K562 (cell line): ENCODE data around the gene MSL2. TPM values are rescaled to one million over a fixed set of nuclear protein-coding genes. Genes with fewer than 3 reads are reported as not detected.
"Not testable (repeated sequence)": the region's sequence is repeated elsewhere in the genome, so short reads cannot be mapped to it uniquely, and the experiment has no call there.

Experiments used
- ATAC-seq: fragments of 200-7000 bp; cut with Tn5 transposase; 3 replicates; pipeline ENCODE4 v1.9.1; 2020; ENCODE audit warnings: moderate library complexity
- BruUV-seq: library from RNA; stranded (reverse); fragments of 400-500 nt; replicated peaks from 2 replicates; lab custom pipeline; 2021; lab: Mats Ljungman, UMichigan
- CTCF ChIA-PET: fragments of 300-600 bp; formaldehyde crosslinking; extraction: SDS; loops from one replicate; lab custom pipeline; 2021; ENCODE audit warnings: low intra/inter-chr PET ratio; lab: Yijun Ruan, JAX
- POLR2A ChIA-PET: fragments of 300-600, 350-650 bp; sonication (Branson Sonifier 250); formaldehyde crosslinking; extraction: SDS; loops from one replicate; lab custom pipeline; 2021; ENCODE audit warnings: antibody characterized with exemption, inconsistent platforms; lab: Yijun Ruan, JAX
- DNase-seq, 4 experiments: peaks; one replicate each; pipeline versions ENCODE4 v3.0.0 to v3.0.0-alpha.2; 2011 to 2018; ENCODE audit warnings: low spot score in 3 of 4, mixed read lengths in 3 of 4; ENCODE audit errors: extremely low read depth in 1 of 4
- FAIRE-seq: peaks from 2 replicates; lab custom pipeline; 2011; peaks lifted over from hg19 to GRCh38; lab: Jason Lieb, UNC
- H2AFZ ChIP-seq: 2 replicates; pipeline ENCODE4 v1.6.0; 2011; ENCODE audit warnings: low read depth, low read length, control low read depth, inconsistent platforms
- H3K27ac ChIP-seq: fragments of 200-600 bp; 3 replicates; pipeline ENCODE4 v1.8.0; 2011; ENCODE audit warnings: low read depth, mild to moderate bottlenecking, control low read depth, inconsistent platforms, low read length, moderate library complexity, mixed read lengths; ENCODE audit errors: extremely low read depth
- H3K27me3 ChIP-seq, 2 experiments: fragments of 300-600 bp in 1 of 2; 2 replicates in 1 of 2; 3 replicates in 1 of 2; pipeline versions ENCODE4 v1.6.0 to v1.8.0; 2011; ENCODE audit warnings: inconsistent platforms in 2 of 2, low read length in 2 of 2, mild to moderate bottlenecking in 1 of 2, mixed read lengths in 1 of 2, moderate library complexity in 1 of 2; ENCODE audit not compliant: control insufficient read depth in 2 of 2, insufficient read depth in 2 of 2
- H3K36me3 ChIP-seq: fragments of 300-600 bp; 3 replicates; pipeline ENCODE4 v1.8.0; 2011; ENCODE audit warnings: mild to moderate bottlenecking, low read length, inconsistent platforms; ENCODE audit not compliant: control insufficient read depth, insufficient read depth
- H3K4me1 ChIP-seq, 2 experiments: fragments of 200-600 bp in 1 of 2; replicated peaks in 1 of 2; 2 replicates in 1 of 2; 3 replicates in 1 of 2; pipeline versions ENCODE4 v1.5.1 to v1.8.0; 2011; ENCODE audit warnings: inconsistent platforms in 2 of 2, low read length in 2 of 2, mild to moderate bottlenecking in 1 of 2, mixed read lengths in 1 of 2, moderate library complexity in 1 of 2; ENCODE audit not compliant: control insufficient read depth in 2 of 2, insufficient read depth in 2 of 2
- H3K4me2 ChIP-seq: 2 replicates; pipeline ENCODE4 v1.6.1; 2011; ENCODE audit warnings: low read length, control low read depth, inconsistent platforms, mixed read lengths; ENCODE audit not compliant: insufficient read depth
- H3K4me3 ChIP-seq: fragments of 200-600 bp; sonication (generic), shearing (Covaris generic); 2 replicates; pipeline ENCODE4 v1.5.1; 2016; ENCODE audit warnings: control low read depth, inconsistent platforms
- H3K79me2 ChIP-seq: fragments of 200-600 bp; 3 replicates; pipeline ENCODE4 v1.8.0; 2011; ENCODE audit warnings: low read length, inconsistent platforms; ENCODE audit not compliant: control insufficient read depth, insufficient read depth
- H3K9ac ChIP-seq, 2 experiments: 2 replicates each; pipeline versions ENCODE4 v1.6.0 to v1.6.1; 2011; ENCODE audit warnings: low read depth in 2 of 2, low read length in 2 of 2, control low read depth in 1 of 2, inconsistent platforms in 1 of 2, mild to moderate bottlenecking in 1 of 2, mixed read lengths in 1 of 2; ENCODE audit not compliant: insufficient read depth in 1 of 2
- H3K9me1 ChIP-seq: one replicate; pipeline ENCODE4 v1.6.0; 2011; ENCODE audit warnings: inconsistent platforms, mild to moderate bottlenecking, low read length, moderate library complexity; ENCODE audit not compliant: control insufficient read depth, insufficient read depth
- H3K9me3 ChIP-seq: replicated peaks from 2 replicates; pipeline ENCODE4 v1.5.1; 2011; ENCODE audit warnings: low read depth, low read length, inconsistent platforms; ENCODE audit not compliant: control insufficient read depth, insufficient read depth
- H4K20me1 ChIP-seq: replicated peaks from 2 replicates; pipeline ENCODE4 v1.6.1; 2011; ENCODE audit warnings: low read length, inconsistent platforms, mixed read lengths; ENCODE audit not compliant: control insufficient read depth, insufficient read depth
- NCOA1 ChIP-seq: fragments of 450-650 bp; IDR thresholded peaks from 2 replicates; pipeline ENCODE4 v1.6.1; 2016; ENCODE audit warnings: low read depth
- PRDM10 ChIP-seq: fragments of 450-650 bp; IDR thresholded peaks from 2 replicates; pipeline ENCODE4 v1.6.1; 2018; ENCODE audit not compliant: partially characterized antibody
- THAP12 ChIP-seq: fragments of 250-450 bp; sonication (Bioruptor Pico); IDR thresholded peaks from 2 replicates; pipeline ENCODE4 v1.9.0; 2021; ENCODE audit warnings: mild to moderate bottlenecking, inconsistent platforms
- WGBS: fragments of 100-300 bp; shearing (Covaris generic); methylation state at CpG from one replicate; pipeline ENCODE4 v1.1.6; 2016; ENCODE audit warnings: low coverage, mixed read lengths; ENCODE audit not compliant: insufficient coverage; ENCODE audit errors: missing lambda C conversion rate; 5-methylcytosine and 5-hydroxymethylcytosine counted together
- in situ Hi-C: fragments of 300-500 bp; cut with MboI; formaldehyde crosslinking; loops from 4 replicates; pipeline ENCODE4 v1.15.0; 2018; ENCODE audit warnings: inconsistent platforms, mixed read lengths
- intact Hi-C: fragments of 100-400 bp; cut with micrococcal nuclease; formaldehyde crosslinking; loops from 2 replicates; pipeline ENCODE4 v1.14.2; 2022
- polyA plus RNA-seq, 8 experiments: library from polyadenylated mRNA; depleted of rRNA in 4 of 8; stranded (reverse) in 5 of 8; unstranded in 3 of 8; fragments of >200 nt; fragmentation: Nextera tagmentation in 2 of 8; fragmentation: Illumina TruSeq in 1 of 8; extraction: Ambion mirVana in 2 of 8; extraction: Trizol in 1 of 8; gene quantifications; 2 replicates each; pipeline versions ENCODE4 v1.2.1 to v1.2.3, GENCODE V29; 2011 to 2014; ENCODE audit warnings: inconsistent platforms in 1 of 8, missing spikeins in 1 of 8
- total RNA-seq, 7 experiments: library from RNA; depleted of rRNA in 6 of 7; stranded (reverse); fragments of >200 nt in 6 of 7; fragmentation: Illumina TruSeq in 2 of 7; extraction: Trizol in 2 of 7; gene quantifications; 2 replicates each; pipeline versions ENCODE4 v1.2.1 to v1.2.3, GENCODE V29; 2011 to 2021; ENCODE audit warnings: low replicate concordance in 1 of 7

MSL2 gene
- total and polyA plus RNA-seq, 9 of the 15 experiments (the other 6 are each of a cell fraction or from before 2014, with no cell fraction given): 1.9 to 19.9 (median 9.1) TPM

- no peak for TF ChIP-seq THAP12 (CRISPR knock-in tag)
- no peak for TF ChIP-seq NCOA1
- TF ChIP-seq PRDM10: no peak
Observed at GRCh38 chr3:136207489-136208115, 11.5 kb upstream of the MSL2 start (continued).

GRCh38 chr3:136199219-136199618 is 3.1 kb upstream of the MSL2 start:
- Histone ChIP-seq H3K79me2 (peaks cover 26% of the 10 kb centered on the region), H3K4me1 (peaks cover 3 to 12% of the 10 kb centered on the region in 2 experiments; a peak in 4 of 5 replicates), H4K20me1 (peaks cover 10% of the 10 kb centered on the region; the same call in 1 of the 2 replicates)
- H3K9me3 ChIP-seq, H2AFZ ChIP-seq, FAIRE-seq, H3K9me1 ChIP-seq, H3K27me3 ChIP-seq, H3K36me3 ChIP-seq, POLR2A ChIA-PET, ATAC-seq, H3K9ac ChIP-seq, H3K27ac ChIP-seq, in situ Hi-C loops, DNase-seq, H3K4me3 ChIP-seq, CTCF ChIA-PET, BruUV-seq, H3K4me2 ChIP-seq: not testable (repeated sequence)
- 25% methylated on average over 1 of the region's 5 CpGs for WGBS
- intact Hi-C loops: loop anchor here (5.0 kb wide), 1 partner anchor 122 kb away; no protein-coding TSS in a partner anchor
